ENCODE measurements around the gene KRTAP4-9.

DNA sequence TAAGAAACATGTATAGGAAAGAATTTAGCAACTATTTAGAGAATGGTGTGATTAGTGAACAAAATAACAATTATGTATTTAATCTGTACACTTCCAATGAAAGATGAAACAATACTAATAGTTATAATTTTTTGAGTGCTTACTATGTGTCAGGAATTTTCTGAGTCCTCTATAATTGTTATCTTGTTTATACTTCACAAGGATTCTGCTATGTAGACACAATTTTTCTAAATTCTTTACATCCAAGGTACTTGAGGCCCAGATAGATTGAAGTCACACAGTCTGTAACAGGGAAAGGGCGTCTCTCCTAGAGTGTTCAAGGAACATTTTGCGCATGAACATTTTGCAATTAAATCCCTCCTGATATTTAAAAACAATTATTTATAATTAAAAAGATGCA is 19.9 kb downstream of the KRTAP4-9 start:
- TF ChIP-seq CTCF (IDR thresholded peaks at IDR 0.05; ENCODE audit: low read depth, low read length) (no peak), POLR2A (IDR thresholded peaks at IDR 0.05; ENCODE audit: extremely low read depth, insufficient read length) (no peak)

Measured in NB4 (cell line).